H1 (cell line): ENCODE measurements around the gene IWS1.

Experiments used
- CBX8 ChIP-seq: fragments of 300-800, 300-1000 bp; sonication (generic); IDR thresholded peaks from 2 replicates; pipeline ENCODE4 v1.7.1; 2016; ENCODE audit warnings: low read depth, low read length, borderline replicate concordance
- EGR1 ChIP-seq: IDR thresholded peaks from 2 replicates; pipeline ENCODE4 v1.6.1; 2011; ENCODE audit warnings: low read depth, low read length, borderline replicate concordance
- EZH2 ChIP-seq: fragments of 200-600 bp; sonication (generic); IDR thresholded peaks from 2 replicates; pipeline ENCODE4 v1.7.1; 2012; ENCODE audit warnings: low read depth, mild to moderate bottlenecking, moderate library complexity, low read length, inconsistent platforms; ENCODE audit not compliant: severe bottlenecking
- GABPA ChIP-seq: IDR thresholded peaks from 2 replicates; pipeline ENCODE4 v1.6.1; 2011; ENCODE audit warnings: mild to moderate bottlenecking, low read length, moderate library complexity, borderline replicate concordance; ENCODE audit not compliant: insufficient read depth
- JUND ChIP-seq: IDR thresholded peaks from 2 replicates; pipeline ENCODE4 v1.6.1; 2011; ENCODE audit warnings: mild to moderate bottlenecking, improper control_type of control experiment, low read length
- POLR2A ChIP-seq, 2 experiments: IDR thresholded peaks; 1 replicate in 1 of 2; 2 replicates in 1 of 2; pipeline ENCODE4 v1.6.1; 2011; ENCODE audit warnings: low read depth in 2 of 2, low read length in 2 of 2, mild to moderate bottlenecking in 2 of 2; ENCODE audit errors: control extremely low read depth in 1 of 2
- POLR2AphosphoS5 ChIP-seq: IDR thresholded peaks from 2 replicates; pipeline ENCODE4 v1.6.1; 2011; ENCODE audit warnings: low read depth, low read length
- RAD21 ChIP-seq, 2 experiments: IDR thresholded peaks in 1 of 2; conservative IDR thresholded peaks in 1 of 2; 2 replicates each; pipeline ENCODE4 v1.6.1; 2011; ENCODE audit warnings: low read depth in 2 of 2, low read length in 2 of 2, improper control_type of control experiment in 1 of 2, inconsistent platforms in 1 of 2, mild to moderate bottlenecking in 1 of 2, moderate library complexity in 1 of 2
- RXRA ChIP-seq: IDR thresholded peaks from 2 replicates; pipeline ENCODE4 v1.6.1; 2011; ENCODE audit warnings: low read depth, mild to moderate bottlenecking, low read length, moderate library complexity; ENCODE audit not compliant: insufficient read depth
- SIRT6 ChIP-seq: IDR thresholded peaks from one replicate; pipeline ENCODE4 v1.7.1; 2012; ENCODE audit warnings: low read length, inconsistent platforms
- SRF ChIP-seq: IDR thresholded peaks from 2 replicates; pipeline ENCODE4 v1.6.1; 2011; ENCODE audit warnings: mild to moderate bottlenecking, low read depth, low read length, moderate library complexity
- TF ChIP-seq, protein P1 (sequence below), 3 experiments: IDR thresholded peaks; 1 replicate in 2 of 3; 2 replicates in 1 of 3; pipeline versions ENCODE4 v1.5.1 to v1.6.1; 2011; ENCODE audit warnings: low read length in 3 of 3, mild to moderate bottlenecking in 3 of 3, inconsistent platforms in 2 of 3, low read depth in 1 of 3, moderate library complexity in 1 of 3; ENCODE audit not compliant: insufficient read depth in 1 of 3; ENCODE audit errors: control extremely low read depth in 1 of 3

DNA sequence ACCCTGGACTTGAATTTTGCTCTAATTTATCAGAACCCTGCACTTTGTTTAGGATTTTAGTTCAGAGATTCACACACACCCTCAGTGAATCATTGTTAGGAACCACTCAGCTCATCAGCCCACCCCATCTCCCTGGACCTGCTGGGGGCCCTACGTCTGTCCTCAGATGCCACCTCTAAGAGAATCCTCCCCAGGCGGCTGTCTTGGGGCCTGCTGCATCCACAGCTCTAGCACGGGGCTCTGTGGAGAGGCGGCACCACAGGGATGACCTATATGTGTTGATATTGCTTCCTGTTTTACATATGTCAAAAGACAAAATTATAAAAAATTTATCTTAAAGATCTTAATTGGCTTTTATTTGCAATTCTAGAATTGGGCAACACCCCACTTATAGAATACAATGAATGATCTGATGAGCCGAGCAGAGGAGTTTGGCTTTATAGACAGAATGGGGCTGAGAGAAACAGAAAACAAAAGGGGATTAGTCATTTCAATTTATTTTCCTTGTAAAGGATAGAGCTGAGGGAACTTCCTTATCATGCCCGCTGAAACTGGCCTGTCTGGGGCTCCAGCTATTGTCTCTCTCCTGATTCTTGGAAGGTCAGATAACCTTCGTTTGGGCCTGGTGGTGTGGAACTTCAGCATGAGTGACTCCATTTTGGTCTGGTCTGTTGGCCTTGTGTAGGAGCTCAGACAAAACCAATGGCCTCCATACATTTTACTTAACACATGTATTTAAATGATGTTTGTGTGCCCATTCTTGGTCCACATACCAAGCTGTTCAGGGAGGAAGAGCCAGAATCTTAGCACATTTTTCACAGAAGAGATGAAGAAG, 10.6 kb upstream of the IWS1 start:
- TF ChIP-seq EZH2 (no peak), POLR2A (IDR thresholded peaks at IDR 0.05; ENCODE audit: control extremely low read depth in 1 of 2, low read depth in 2 of 2, low read length in 2 of 2) (no peak), CBX8 (no peak), EGR1 (no peak), RAD21 (IDR thresholded peaks at IDR 0.05 in 1 of 2, conservative IDR thresholded peaks at IDR 0.05 in 1 of 2; ENCODE audit: low read depth in 2 of 2, low read length in 2 of 2) (no peak), JUND (no peak), RXRA (no peak), GABPA (no peak), POLR2AphosphoS5 (no peak), SIRT6 (no peak), SRF (no peak)
- TF ChIP-seq, protein P1, sequence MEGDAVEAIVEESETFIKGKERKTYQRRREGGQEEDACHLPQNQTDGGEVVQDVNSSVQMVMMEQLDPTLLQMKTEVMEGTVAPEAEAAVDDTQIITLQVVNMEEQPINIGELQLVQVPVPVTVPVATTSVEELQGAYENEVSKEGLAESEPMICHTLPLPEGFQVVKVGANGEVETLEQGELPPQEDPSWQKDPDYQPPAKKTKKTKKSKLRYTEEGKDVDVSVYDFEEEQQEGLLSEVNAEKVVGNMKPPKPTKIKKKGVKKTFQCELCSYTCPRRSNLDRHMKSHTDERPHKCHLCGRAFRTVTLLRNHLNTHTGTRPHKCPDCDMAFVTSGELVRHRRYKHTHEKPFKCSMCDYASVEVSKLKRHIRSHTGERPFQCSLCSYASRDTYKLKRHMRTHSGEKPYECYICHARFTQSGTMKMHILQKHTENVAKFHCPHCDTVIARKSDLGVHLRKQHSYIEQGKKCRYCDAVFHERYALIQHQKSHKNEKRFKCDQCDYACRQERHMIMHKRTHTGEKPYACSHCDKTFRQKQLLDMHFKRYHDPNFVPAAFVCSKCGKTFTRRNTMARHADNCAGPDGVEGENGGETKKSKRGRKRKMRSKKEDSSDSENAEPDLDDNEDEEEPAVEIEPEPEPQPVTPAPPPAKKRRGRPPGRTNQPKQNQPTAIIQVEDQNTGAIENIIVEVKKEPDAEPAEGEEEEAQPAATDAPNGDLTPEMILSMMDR (IDR thresholded peaks at IDR 0.05; ENCODE audit: control extremely low read depth in 1 of 3, insufficient read depth in 1 of 3, low read depth in 1 of 3, low read length in 3 of 3), result no peak
